ENCODE results near the gene SORBS2.

The SORBS2 gene

GRCh38 chr4:185839194-185839712, 27.3 kb upstream of the SORBS2 start:
- peaks cover 4% of the 10 kb centered on the region for H3K27me3 Mint-ChIP-seq
- no peaks in the 10 kb centered on the region for H3K4me1 Mint-ChIP-seq (ENCODE audit: low read depth)
- H3K36me3 Mint-ChIP-seq (ENCODE audit: low read depth): no peaks in the 10 kb centered on the region
- H3K9me3 Mint-ChIP-seq: no peaks in the 10 kb centered on the region
- no peak overlapping the region for H3K27ac Mint-ChIP-seq
- no peak overlapping the region for H3K4me3 Mint-ChIP-seq
- intact Hi-C loops (cut with micrococcal nuclease): no loop called here

- H3K36me3 Mint-ChIP-seq (ENCODE audit: low read depth): no peaks in the 10 kb centered on the region
- intact Hi-C loops (cut with micrococcal nuclease): no loop called here
- peaks cover 4% of the 10 kb centered on the region for H3K27me3 Mint-ChIP-seq
- H3K9me3 Mint-ChIP-seq: no peaks in the 10 kb centered on the region
- no peak overlapping the region for H3K27ac Mint-ChIP-seq
- no peak overlapping the region for H3K4me3 Mint-ChIP-seq
- no peaks in the 10 kb centered on the region for H3K4me1 Mint-ChIP-seq (ENCODE audit: low read depth)
Observed at GRCh38 chr4:185838514-185839193, 26.7 kb upstream of the SORBS2 start.

- Mint-ChIP-seq H3K4me3 (no peak overlapping the region), H3K27ac (no peak overlapping the region), H3K9me3 (no peaks in the 10 kb centered on the region), H3K4me1 (ENCODE audit: low read depth) (no peaks in the 10 kb centered on the region), H3K36me3 (ENCODE audit: low read depth) (no peaks in the 10 kb centered on the region), H3K27me3 (peaks cover 4% of the 10 kb centered on the region)
- intact Hi-C loops (cut with micrococcal nuclease): no loop called here
Observed at GRCh38 chr4:185838104-185838452, 26.1 kb upstream of the SORBS2 start.

GRCh38 chr4:185837415-185838103, 25.6 kb upstream of the SORBS2 start:
- Mint-ChIP-seq H3K4me1 (ENCODE audit: low read depth) (no peaks in the 10 kb centered on the region), H3K36me3 (ENCODE audit: low read depth) (no peaks in the 10 kb centered on the region), H3K4me3 (no peak overlapping the region), H3K27ac (no peak overlapping the region), H3K27me3 (peaks cover 4% of the 10 kb centered on the region), H3K9me3 (no peaks in the 10 kb centered on the region)
- intact Hi-C loops (cut with micrococcal nuclease): no loop called here

DNA sequence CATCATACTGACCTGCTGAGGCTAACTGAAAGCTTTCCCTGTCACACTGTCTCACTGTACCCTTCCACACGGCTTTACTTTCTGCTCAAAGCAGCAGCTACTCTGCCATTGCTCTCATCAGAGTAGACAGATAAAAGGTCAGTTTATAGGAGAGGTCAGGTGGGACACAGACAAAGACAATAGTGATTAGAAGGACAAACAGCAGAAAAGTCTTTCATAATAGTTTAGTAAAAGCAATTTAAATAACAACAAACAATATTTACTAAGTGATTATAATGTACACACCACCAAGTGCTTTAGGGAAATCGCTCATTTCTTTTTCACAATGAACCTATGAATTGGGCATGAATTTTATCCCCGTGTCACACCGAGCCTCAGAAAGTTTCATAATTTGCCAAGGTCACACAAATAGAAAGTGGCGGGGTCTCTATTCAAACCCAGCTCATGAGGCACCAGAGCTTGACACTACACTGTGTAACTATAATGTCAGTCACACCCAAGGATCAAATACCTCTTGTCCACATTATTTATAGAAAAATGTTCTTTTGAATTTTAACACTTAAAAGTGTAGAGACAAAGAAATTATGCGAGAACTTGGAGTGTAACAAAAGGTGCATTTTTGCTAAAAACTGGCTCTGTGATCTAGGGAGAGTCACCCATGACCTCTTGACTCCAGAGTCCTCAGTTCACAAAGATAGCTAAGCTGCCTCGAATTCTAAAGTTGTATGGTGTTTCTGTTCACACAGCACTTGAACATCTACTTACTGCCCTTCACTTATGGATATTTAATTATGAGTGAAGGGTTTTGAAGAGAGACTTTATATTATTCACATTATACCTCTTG, 24.5 kb upstream of the SORBS2 start:
- intact Hi-C loops (cut with micrococcal nuclease): no loop called here
- Mint-ChIP-seq H3K27me3 (peaks cover 4% of the 10 kb centered on the region), H3K4me3 (no peak overlapping the region), H3K27ac (no peak overlapping the region), H3K9me3 (no peaks in the 10 kb centered on the region), H3K36me3 (ENCODE audit: low read depth) (no peaks in the 10 kb centered on the region), H3K4me1 (ENCODE audit: low read depth) (no peaks in the 10 kb centered on the region)

DNA sequence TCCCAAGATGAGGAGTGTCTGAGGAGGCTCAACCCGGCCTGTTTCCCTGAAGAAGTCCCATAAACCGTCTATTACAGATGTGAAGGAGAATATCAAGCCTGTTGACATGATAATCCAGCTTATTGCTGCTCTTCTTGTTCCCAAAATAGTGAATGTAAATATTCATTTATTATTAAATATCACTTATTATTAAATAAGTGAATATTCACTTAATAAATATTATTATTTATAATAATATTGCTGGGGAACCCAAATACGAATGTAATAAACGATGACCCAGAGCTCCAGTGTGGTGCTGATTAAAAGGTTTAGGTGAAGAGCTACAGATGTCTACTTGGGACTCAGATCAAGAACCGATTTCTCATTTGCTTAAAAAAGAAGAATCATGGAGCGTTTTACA, 23.8 kb upstream of the SORBS2 start:
- Mint-ChIP-seq H3K4me1 (ENCODE audit: low read depth) (no peaks in the 10 kb centered on the region), H3K9me3 (no peaks in the 10 kb centered on the region), H3K36me3 (ENCODE audit: low read depth) (no peaks in the 10 kb centered on the region), H3K27ac (no peak overlapping the region), H3K27me3 (peaks cover 4% of the 10 kb centered on the region), H3K4me3 (no peak overlapping the region)
- intact Hi-C loops (cut with micrococcal nuclease): no loop called here

- H3K9me3 Mint-ChIP-seq: no peaks in the 10 kb centered on the region
- H3K27me3 Mint-ChIP-seq: peaks cover 4% of the 10 kb centered on the region
- no peaks in the 10 kb centered on the region for H3K4me1 Mint-ChIP-seq (ENCODE audit: low read depth)
- no peak overlapping the region for H3K27ac Mint-ChIP-seq
- intact Hi-C loops (cut with micrococcal nuclease): no loop called here
- no peaks in the 10 kb centered on the region for H3K36me3 Mint-ChIP-seq (ENCODE audit: low read depth)
- H3K4me3 Mint-ChIP-seq: no peak overlapping the region
Observed at GRCh38 chr4:185835336-185835735, 23.3 kb upstream of the SORBS2 start.

- Mint-ChIP-seq H3K4me1 (ENCODE audit: low read depth) (no peaks in the 10 kb centered on the region), H3K4me3 (no peak overlapping the region), H3K27ac (no peak overlapping the region), H3K36me3 (ENCODE audit: low read depth) (no peaks in the 10 kb centered on the region), H3K9me3 (no peaks in the 10 kb centered on the region), H3K27me3 (peaks cover 4% of the 10 kb centered on the region)
- intact Hi-C loops (cut with micrococcal nuclease): no loop called here
Observed at GRCh38 chr4:185834778-185835177, 22.8 kb upstream of the SORBS2 start.

- Mint-ChIP-seq H3K27ac (no peak overlapping the region), H3K27me3 (peaks cover 4% of the 10 kb centered on the region), H3K36me3 (ENCODE audit: low read depth) (no peaks in the 10 kb centered on the region)
Observed at GRCh38 chr4:185834088-185834487, 22.1 kb upstream of the SORBS2 start.

DNA sequence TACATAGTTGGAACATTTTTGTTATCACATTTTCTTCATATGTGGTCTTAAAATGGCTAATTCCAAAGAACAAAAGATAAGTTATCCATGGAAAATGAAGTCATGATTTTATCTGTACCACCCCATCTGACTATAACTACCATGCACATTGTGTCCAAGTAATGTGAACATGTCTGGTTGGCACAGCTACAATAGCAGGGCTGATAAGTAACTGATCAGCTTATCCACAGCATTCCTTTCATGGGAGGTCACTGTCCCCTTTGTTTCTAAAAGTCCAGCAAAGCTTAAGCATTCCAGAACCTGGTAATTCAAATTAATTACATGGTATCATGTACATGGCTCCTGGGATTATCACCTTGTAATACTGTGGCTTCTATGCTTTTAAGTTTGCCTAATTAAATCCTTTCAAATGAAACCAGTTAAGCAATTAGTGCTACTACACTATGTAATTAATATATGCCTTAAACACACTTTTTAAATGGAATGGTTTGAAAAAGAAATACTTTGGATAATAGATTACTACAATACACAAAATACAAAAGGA, 21.1 kb upstream of the SORBS2 start:
- H3K27me3 Mint-ChIP-seq: peaks cover 4% of the 10 kb centered on the region
- no peaks in the 10 kb centered on the region for H3K4me1 Mint-ChIP-seq (ENCODE audit: low read depth)
- no peak overlapping the region for H3K4me3 Mint-ChIP-seq
- H3K9me3 Mint-ChIP-seq: no peaks in the 10 kb centered on the region
- H3K27ac Mint-ChIP-seq: no peak overlapping the region
- no peaks in the 10 kb centered on the region for H3K36me3 Mint-ChIP-seq (ENCODE audit: low read depth)
- intact Hi-C loops (cut with micrococcal nuclease): no loop called here

More at GRCh38 chr4:185834088-185834487, 22.1 kb upstream of the SORBS2 start:
- intact Hi-C loops (cut with micrococcal nuclease): no loop called here
- Mint-ChIP-seq H3K4me1 (ENCODE audit: low read depth) (no peaks in the 10 kb centered on the region), H3K9me3 (no peaks in the 10 kb centered on the region), H3K4me3 (no peak overlapping the region)

DNA sequence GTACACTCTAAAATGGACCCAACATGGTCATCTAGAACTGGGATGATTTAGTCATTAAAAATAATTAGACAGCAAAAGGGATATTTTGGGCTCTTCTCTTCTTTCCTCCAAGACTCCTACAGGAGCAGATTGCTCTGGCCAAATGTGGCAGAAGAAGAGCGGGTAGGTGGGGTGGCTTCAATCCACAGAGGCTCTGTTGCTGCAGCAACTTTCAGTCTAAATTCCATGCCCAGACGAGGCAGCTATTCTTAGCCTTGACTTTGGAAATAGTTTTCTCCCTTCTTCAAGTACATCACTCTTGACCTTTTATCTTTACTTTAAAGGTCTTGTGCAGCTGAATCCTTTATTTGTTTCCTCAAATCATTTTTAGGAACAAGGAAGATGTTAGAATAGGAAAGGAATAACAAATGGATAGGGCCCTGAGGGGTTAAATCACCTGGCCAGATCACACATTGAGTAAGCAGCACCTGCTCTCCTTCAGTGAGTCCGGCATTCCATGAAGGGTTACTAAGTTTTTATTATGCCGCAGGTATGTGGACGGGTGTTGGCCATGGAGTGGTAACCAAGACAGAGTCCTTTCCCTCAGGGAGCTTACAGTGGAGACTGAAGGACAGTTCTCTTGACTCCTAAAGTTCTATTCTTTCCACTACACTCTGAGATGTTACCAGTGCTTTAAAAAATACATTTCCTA, 19.3 kb upstream of the SORBS2 start:
- Mint-ChIP-seq H3K27ac (no peak overlapping the region), H3K36me3 (ENCODE audit: low read depth) (no peaks in the 10 kb centered on the region), H3K4me1 (ENCODE audit: low read depth) (no peaks in the 10 kb centered on the region), H3K4me3 (no peak overlapping the region), H3K27me3 (peaks cover 4% of the 10 kb centered on the region), H3K9me3 (no peaks in the 10 kb centered on the region)
- intact Hi-C loops (cut with micrococcal nuclease): no loop called here

- Mint-ChIP-seq H3K27me3 (peaks cover 4% of the 10 kb centered on the region), H3K4me3 (no peak overlapping the region), H3K4me1 (ENCODE audit: low read depth) (no peaks in the 10 kb centered on the region), H3K27ac (no peak overlapping the region), H3K36me3 (ENCODE audit: low read depth) (no peaks in the 10 kb centered on the region), H3K9me3 (no peaks in the 10 kb centered on the region)
- intact Hi-C loops (cut with micrococcal nuclease): no loop called here
Observed at GRCh38 chr4:185830263-185830994, 18.4 kb upstream of the SORBS2 start.

GRCh38 chr4:185826381-185826780, 14.4 kb upstream of the SORBS2 start:
- intact Hi-C loops (cut with micrococcal nuclease): no loop called here
- no peaks in the 10 kb centered on the region for H3K27me3 Mint-ChIP-seq

More at GRCh38 chr4:185826381-185826780, 14.4 kb upstream of the SORBS2 start:
- no peaks in the 10 kb centered on the region for H3K9me3 Mint-ChIP-seq
- H3K4me1 Mint-ChIP-seq (ENCODE audit: low read depth): no peaks in the 10 kb centered on the region
- H3K4me3 Mint-ChIP-seq: no peak overlapping the region
- no peaks in the 10 kb centered on the region for H3K36me3 Mint-ChIP-seq (ENCODE audit: low read depth)
- H3K27ac Mint-ChIP-seq: no peak overlapping the region

Measured in dendritic cell treated with granulocyte-macrophage colony-stimulating factor and Interleukin-4, amounts not matched to agents 40 ng/mL and 50 ng/mL, for 4 days (primary cell).